ENCODE results near the gene ZNF653. TPM values are rescaled to one million over a fixed set of nuclear protein-coding genes. Genes with fewer than 3 reads are reported as not detected.

Gene ZNF653
- total and polyA plus RNA-seq, 9 of the 15 experiments (the other 6 are each of a cell fraction or from before 2014, with no cell fraction given) = 1.6 to 8.0 (median 4.2) TPM; not detected in 2

DNA sequence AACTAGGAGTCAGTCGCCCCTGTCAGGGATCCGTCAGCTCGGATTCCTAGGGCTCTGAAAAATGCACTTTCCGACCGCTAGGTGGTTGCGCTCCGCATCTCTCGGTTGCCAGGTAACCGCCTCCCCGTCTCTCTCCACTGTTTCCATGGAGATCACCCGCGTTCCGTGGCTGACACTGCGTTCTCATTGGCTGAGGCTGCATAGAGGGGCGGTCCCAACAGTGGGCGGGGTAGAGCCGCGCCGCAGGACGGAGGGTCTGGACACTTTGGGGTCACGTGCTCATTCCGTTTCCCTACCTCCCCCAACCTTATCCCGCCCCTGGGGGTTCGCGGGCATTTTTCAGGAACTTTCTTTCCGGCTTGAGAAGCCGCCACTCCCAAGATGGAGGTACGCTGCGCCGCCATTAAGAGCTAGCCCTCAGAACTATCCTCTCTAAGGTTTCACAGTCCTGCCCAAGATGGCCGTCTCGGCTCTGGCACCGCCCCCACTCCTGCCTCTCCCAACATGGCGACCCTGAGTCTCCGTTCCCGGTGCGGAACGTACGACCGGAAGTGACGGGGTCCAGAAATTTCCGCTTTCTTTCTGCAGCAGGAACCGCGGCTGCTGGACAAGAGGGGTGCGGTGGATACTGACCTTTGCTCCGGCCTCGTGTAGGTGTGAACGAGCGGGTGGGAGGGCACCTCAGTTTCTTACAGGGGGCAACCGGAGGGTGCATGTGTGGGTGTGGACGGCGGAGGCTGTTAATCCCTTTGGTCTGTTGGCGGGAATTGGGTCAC, 70.4 kb downstream of the ZNF653 start, which contains the start of the genes ODAD3 and PRKCSH (continued):
- peak; percentile 99 for TF ChIP-seq ZNF197 (CRISPR knock-in tag; IDR thresholded peaks at IDR 0.05; ENCODE audit: low read depth)
- TF ChIP-seq, protein P1, sequence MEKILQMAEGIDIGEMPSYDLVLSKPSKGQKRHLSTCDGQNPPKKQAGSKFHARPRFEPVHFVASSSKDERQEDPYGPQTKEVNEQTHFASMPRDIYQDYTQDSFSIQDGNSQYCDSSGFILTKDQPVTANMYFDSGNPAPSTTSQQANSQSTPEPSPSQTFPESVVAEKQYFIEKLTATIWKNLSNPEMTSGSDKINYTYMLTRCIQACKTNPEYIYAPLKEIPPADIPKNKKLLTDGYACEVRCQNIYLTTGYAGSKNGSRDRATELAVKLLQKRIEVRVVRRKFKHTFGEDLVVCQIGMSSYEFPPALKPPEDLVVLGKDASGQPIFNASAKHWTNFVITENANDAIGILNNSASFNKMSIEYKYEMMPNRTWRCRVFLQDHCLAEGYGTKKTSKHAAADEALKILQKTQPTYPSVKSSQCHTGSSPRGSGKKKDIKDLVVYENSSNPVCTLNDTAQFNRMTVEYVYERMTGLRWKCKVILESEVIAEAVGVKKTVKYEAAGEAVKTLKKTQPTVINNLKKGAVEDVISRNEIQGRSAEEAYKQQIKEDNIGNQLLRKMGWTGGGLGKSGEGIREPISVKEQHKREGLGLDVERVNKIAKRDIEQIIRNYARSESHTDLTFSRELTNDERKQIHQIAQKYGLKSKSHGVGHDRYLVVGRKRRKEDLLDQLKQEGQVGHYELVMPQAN (IDR thresholded peaks at IDR 0.05; ENCODE audit: borderline replicate concordance) = peak; percentile 72; the same call in 1 of the 2 replicates
- peak; percentile 95 for TF ChIP-seq CXXC5 (CRISPR knock-in tag; IDR thresholded peaks at IDR 0.05)
- TF ChIP-seq ZNF133 (CRISPR knock-in tag; IDR thresholded peaks at IDR 0.05) = no peak
- TF ChIP-seq ZNF239 (CRISPR knock-in tag; IDR thresholded peaks at IDR 0.05) = peak; percentile 49; the same call in 1 of the 2 replicates
- TF ChIP-seq, protein P2, sequence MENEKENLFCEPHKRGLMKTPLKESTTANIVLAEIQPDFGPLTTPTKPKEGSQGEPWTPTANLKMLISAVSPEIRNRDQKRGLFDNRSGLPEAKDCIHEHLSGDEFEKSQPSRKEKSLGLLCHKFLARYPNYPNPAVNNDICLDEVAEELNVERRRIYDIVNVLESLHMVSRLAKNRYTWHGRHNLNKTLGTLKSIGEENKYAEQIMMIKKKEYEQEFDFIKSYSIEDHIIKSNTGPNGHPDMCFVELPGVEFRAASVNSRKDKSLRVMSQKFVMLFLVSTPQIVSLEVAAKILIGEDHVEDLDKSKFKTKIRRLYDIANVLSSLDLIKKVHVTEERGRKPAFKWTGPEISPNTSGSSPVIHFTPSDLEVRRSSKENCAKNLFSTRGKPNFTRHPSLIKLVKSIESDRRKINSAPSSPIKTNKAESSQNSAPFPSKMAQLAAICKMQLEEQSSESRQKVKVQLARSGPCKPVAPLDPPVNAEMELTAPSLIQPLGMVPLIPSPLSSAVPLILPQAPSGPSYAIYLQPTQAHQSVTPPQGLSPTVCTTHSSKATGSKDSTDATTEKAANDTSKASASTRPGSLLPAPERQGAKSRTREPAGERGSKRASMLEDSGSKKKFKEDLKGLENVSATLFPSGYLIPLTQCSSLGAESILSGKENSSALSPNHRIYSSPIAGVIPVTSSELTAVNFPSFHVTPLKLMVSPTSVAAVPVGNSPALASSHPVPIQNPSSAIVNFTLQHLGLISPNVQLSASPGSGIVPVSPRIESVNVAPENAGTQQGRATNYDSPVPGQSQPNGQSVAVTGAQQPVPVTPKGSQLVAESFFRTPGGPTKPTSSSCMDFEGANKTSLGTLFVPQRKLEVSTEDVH (IDR thresholded peaks at IDR 0.05; ENCODE audit: low read depth, partially characterized antibody) = peak; percentile 95
- TF ChIP-seq, protein P3, sequence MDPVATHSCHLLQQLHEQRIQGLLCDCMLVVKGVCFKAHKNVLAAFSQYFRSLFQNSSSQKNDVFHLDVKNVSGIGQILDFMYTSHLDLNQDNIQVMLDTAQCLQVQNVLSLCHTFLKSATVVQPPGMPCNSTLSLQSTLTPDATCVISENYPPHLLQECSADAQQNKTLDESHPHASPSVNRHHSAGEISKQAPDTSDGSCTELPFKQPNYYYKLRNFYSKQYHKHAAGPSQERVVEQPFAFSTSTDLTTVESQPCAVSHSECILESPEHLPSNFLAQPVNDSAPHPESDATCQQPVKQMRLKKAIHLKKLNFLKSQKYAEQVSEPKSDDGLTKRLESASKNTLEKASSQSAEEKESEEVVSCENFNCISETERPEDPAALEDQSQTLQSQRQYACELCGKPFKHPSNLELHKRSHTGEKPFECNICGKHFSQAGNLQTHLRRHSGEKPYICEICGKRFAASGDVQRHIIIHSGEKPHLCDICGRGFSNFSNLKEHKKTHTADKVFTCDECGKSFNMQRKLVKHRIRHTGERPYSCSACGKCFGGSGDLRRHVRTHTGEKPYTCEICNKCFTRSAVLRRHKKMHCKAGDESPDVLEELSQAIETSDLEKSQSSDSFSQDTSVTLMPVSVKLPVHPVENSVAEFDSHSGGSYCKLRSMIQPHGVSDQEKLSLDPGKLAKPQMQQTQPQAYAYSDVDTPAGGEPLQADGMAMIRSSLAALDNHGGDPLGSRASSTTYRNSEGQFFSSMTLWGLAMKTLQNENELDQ (CRISPR knock-in tag; IDR thresholded peaks at IDR 0.05; ENCODE audit: borderline replicate concordance) = no peak
- no peak for TF ChIP-seq SRSF9 (IDR thresholded peaks at IDR 0.05; ENCODE audit: borderline replicate concordance, low read depth, low read length)
- no peak for TF ChIP-seq ZNF79 (CRISPR knock-in tag; IDR thresholded peaks at IDR 0.05; ENCODE audit: low read depth)
- TF ChIP-seq DIDO1 (tag; IDR thresholded peaks at IDR 0.05; ENCODE audit: low read depth) = peak; percentile 73
- peak; percentile 77 for TF ChIP-seq MBD2 (IDR thresholded peaks at IDR 0.05; ENCODE audit: borderline replicate concordance, low read depth)
- TF ChIP-seq, protein P4, sequence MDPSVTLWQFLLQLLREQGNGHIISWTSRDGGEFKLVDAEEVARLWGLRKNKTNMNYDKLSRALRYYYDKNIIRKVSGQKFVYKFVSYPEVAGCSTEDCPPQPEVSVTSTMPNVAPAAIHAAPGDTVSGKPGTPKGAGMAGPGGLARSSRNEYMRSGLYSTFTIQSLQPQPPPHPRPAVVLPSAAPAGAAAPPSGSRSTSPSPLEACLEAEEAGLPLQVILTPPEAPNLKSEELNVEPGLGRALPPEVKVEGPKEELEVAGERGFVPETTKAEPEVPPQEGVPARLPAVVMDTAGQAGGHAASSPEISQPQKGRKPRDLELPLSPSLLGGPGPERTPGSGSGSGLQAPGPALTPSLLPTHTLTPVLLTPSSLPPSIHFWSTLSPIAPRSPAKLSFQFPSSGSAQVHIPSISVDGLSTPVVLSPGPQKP (CRISPR knock-in tag; IDR thresholded peaks at IDR 0.05) = no peak
- no peak for TF ChIP-seq ZNF212 (CRISPR knock-in tag; IDR thresholded peaks at IDR 0.05)
- no peak for TF ChIP-seq TAF15 (IDR thresholded peaks at IDR 0.05; ENCODE audit: low read depth, low read length)
- no peak for TF ChIP-seq ZFPM2 (CRISPR knock-in tag; IDR thresholded peaks at IDR 0.05)
- TF ChIP-seq TOE1 (IDR thresholded peaks at IDR 0.05; ENCODE audit: borderline replicate concordance) = peak; percentile 99
- TF ChIP-seq TOE1 (CRISPR knock-in tag; IDR thresholded peaks at IDR 0.05; ENCODE audit: borderline replicate concordance, low read depth) = no peak
- TF ChIP-seq BRCA1 (IDR thresholded peaks at IDR 0.05) = no peak
- TF ChIP-seq BRCA1 (CRISPR knock-in tag; IDR thresholded peaks at IDR 0.05) = no peak
- TF ChIP-seq DDX20 (tag; IDR thresholded peaks at IDR 0.05; ENCODE audit: low read depth) = no peak
- no peak for TF ChIP-seq DNMT1 (IDR thresholded peaks at IDR 0.05)

All from K562 (cell line).